Activated naive CD4-positive, alpha-beta T cell treated with anti-CD3 and anti-CD28 coated beads for 36 hours (primary cell): ENCODE results near the gene ADAMTSL1. TPM values are rescaled to one million over a fixed set of nuclear protein-coding genes. Genes with fewer than 3 reads are reported as not detected.

Experiments
- CTCF ChIA-PET: fragments of 350-600 bp; sonication (Branson Sonifier 250); formaldehyde crosslinking; loops from one replicate; lab custom pipeline; 2021; ENCODE audit warnings: antibody characterized with exemption; lab: Charles Lee
- DNase-seq: peaks from one replicate; pipeline ENCODE4 v3.0.0-alpha.2; 2020
- H3K27ac Mint-ChIP-seq: one replicate; pipeline ENCODE4 v1.8.0; 2021; ENCODE audit warnings: mild to moderate bottlenecking, mixed read lengths
- H3K27me3 Mint-ChIP-seq: one replicate; pipeline ENCODE4 v1.8.0; 2021; ENCODE audit warnings: low read depth, mixed read lengths
- H3K36me3 Mint-ChIP-seq: one replicate; pipeline ENCODE4 v1.8.0; 2021; ENCODE audit warnings: low read depth, mixed read lengths
- H3K4me1 Mint-ChIP-seq: one replicate; pipeline ENCODE4 v1.8.0; 2021; ENCODE audit warnings: low read depth, mixed read lengths
- H3K4me3 Mint-ChIP-seq: one replicate; pipeline ENCODE4 v1.8.0; 2021; ENCODE audit warnings: mild to moderate bottlenecking, moderate library complexity, mixed read lengths
- H3K9me3 Mint-ChIP-seq: one replicate; pipeline ENCODE4 v1.8.0; 2021; ENCODE audit warnings: mixed read lengths
- intact Hi-C: fragments of 100-400 bp; cut with micrococcal nuclease; formaldehyde crosslinking; loops from one replicate; pipeline ENCODE4 v1.15.1; 2023
- total RNA-seq, 2 experiments: library from RNA; stranded (reverse); gene quantifications; one replicate each; pipeline ENCODE4 v1.2.3, GENCODE V29; 2021

ADAMTSL1 gene
- total RNA-seq, 2 experiments from 2014 or later: not detected

GRCh38 chr9:18847576-18848275 lies 373.8 kb downstream of the ADAMTSL1 start:
- Mint-ChIP-seq H3K27me3 (no peaks in the 10 kb centered on the region), H3K4me3 (no peak overlapping the region), H3K9me3 (peaks cover 1% of the 10 kb centered on the region), H3K36me3 (no peaks in the 10 kb centered on the region), H3K4me1 (no peaks in the 10 kb centered on the region), H3K27ac (no peak overlapping the region)
- intact Hi-C loops: no loop called here
- CTCF ChIA-PET: no interaction called here
- DNase-seq: no peak

GRCh38 chr9:18848657-18849056 lies 374.7 kb downstream of the ADAMTSL1 start:
- peaks cover under 1% of the 10 kb centered on the region for H3K9me3 Mint-ChIP-seq
- CTCF ChIA-PET: no interaction called here
- H3K4me3 Mint-ChIP-seq: no peak overlapping the region
- no peak for DNase-seq
- intact Hi-C loops: no loop called here
- H3K36me3 Mint-ChIP-seq: no peaks in the 10 kb centered on the region
- H3K27me3 Mint-ChIP-seq: no peaks in the 10 kb centered on the region
- no peaks in the 10 kb centered on the region for H3K4me1 Mint-ChIP-seq
- H3K27ac Mint-ChIP-seq: no peak overlapping the region

- no peaks in the 10 kb centered on the region for H3K36me3 Mint-ChIP-seq
- H3K4me3 Mint-ChIP-seq: no peak overlapping the region
- CTCF ChIA-PET: no interaction called here
- no peaks in the 10 kb centered on the region for H3K9me3 Mint-ChIP-seq
- no peak overlapping the region for H3K27ac Mint-ChIP-seq
- DNase-seq: no peak
- no peaks in the 10 kb centered on the region for H3K27me3 Mint-ChIP-seq
- H3K4me1 Mint-ChIP-seq: no peaks in the 10 kb centered on the region
- intact Hi-C loops: no loop called here
These were observed 375.3 kb downstream of the ADAMTSL1 start for GRCh38 chr9:18849270-18849669.

- Mint-ChIP-seq H3K27ac (no peak overlapping the region), H3K4me1 (no peaks in the 10 kb centered on the region), H3K9me3 (no peaks in the 10 kb centered on the region), H3K27me3 (no peaks in the 10 kb centered on the region), H3K4me3 (no peak overlapping the region), H3K36me3 (no peaks in the 10 kb centered on the region)
- intact Hi-C loops: no loop called here
- CTCF ChIA-PET: no interaction called here
- DNase-seq: no peak
These were observed 376.1 kb downstream of the ADAMTSL1 start for GRCh38 chr9:18849890-18850677.

- H3K4me3 Mint-ChIP-seq: no peak overlapping the region
- H3K27ac Mint-ChIP-seq: no peak overlapping the region
- H3K27me3 Mint-ChIP-seq: no peaks in the 10 kb centered on the region
- no peaks in the 10 kb centered on the region for H3K9me3 Mint-ChIP-seq
- CTCF ChIA-PET: no interaction called here
- H3K36me3 Mint-ChIP-seq: no peaks in the 10 kb centered on the region
- intact Hi-C loops: no loop called here
- H3K4me1 Mint-ChIP-seq: no peaks in the 10 kb centered on the region
- DNase-seq: no peak
These were observed 377.3 kb downstream of the ADAMTSL1 start for GRCh38 chr9:18851069-18851795.

GRCh38 chr9:18855656-18856055 lies 381.7 kb downstream of the ADAMTSL1 start:
- intact Hi-C loops: no loop called here
- Mint-ChIP-seq H3K27ac (no peak overlapping the region), H3K4me1 (no peaks in the 10 kb centered on the region), H3K36me3 (no peaks in the 10 kb centered on the region), H3K27me3 (peaks cover 2% of the 10 kb centered on the region), H3K9me3 (no peaks in the 10 kb centered on the region), H3K4me3 (no peak overlapping the region)
- no peak for DNase-seq
- CTCF ChIA-PET: no interaction called here

GRCh38 chr9:18857334-18857733 lies 383.4 kb downstream of the ADAMTSL1 start:
- CTCF ChIA-PET: no interaction called here
- H3K4me3 Mint-ChIP-seq: no peak overlapping the region
- peaks cover 2% of the 10 kb centered on the region for H3K27me3 Mint-ChIP-seq
- H3K27ac Mint-ChIP-seq: no peak overlapping the region
- H3K9me3 Mint-ChIP-seq: no peaks in the 10 kb centered on the region
- intact Hi-C loops: no loop called here
- H3K36me3 Mint-ChIP-seq: no peaks in the 10 kb centered on the region
- no peak for DNase-seq
- H3K4me1 Mint-ChIP-seq: no peaks in the 10 kb centered on the region

GRCh38 chr9:18857769-18858168 lies 383.8 kb downstream of the ADAMTSL1 start:
- intact Hi-C loops: no loop called here

GRCh38 chr9:18861609-18862544 lies 387.9 kb downstream of the ADAMTSL1 start:
- intact Hi-C loops: no loop called here
- peaks cover 2% of the 10 kb centered on the region for H3K27me3 Mint-ChIP-seq

More at GRCh38 chr9:18857769-18858168, 383.8 kb downstream of the ADAMTSL1 start:
- peaks cover 2% of the 10 kb centered on the region for H3K27me3 Mint-ChIP-seq
- no peaks in the 10 kb centered on the region for H3K36me3 Mint-ChIP-seq
- no peak overlapping the region for H3K4me3 Mint-ChIP-seq
- CTCF ChIA-PET: no interaction called here
- no peak overlapping the region for H3K27ac Mint-ChIP-seq
- no peaks in the 10 kb centered on the region for H3K4me1 Mint-ChIP-seq
- DNase-seq: no peak
- H3K9me3 Mint-ChIP-seq: no peaks in the 10 kb centered on the region

GRCh38 chr9:18863791-18864190 lies 389.8 kb downstream of the ADAMTSL1 start:
- Mint-ChIP-seq H3K27ac (no peak overlapping the region), H3K27me3 (no peaks in the 10 kb centered on the region), H3K4me3 (no peak overlapping the region), H3K36me3 (no peaks in the 10 kb centered on the region), H3K9me3 (no peaks in the 10 kb centered on the region), H3K4me1 (no peaks in the 10 kb centered on the region)
- no peak for DNase-seq
- intact Hi-C loops: no loop called here
- CTCF ChIA-PET: interaction anchor here (0.6 kb wide), 1 partner anchor 573 kb away, joined by 3 read pairs; no protein-coding TSS in a partner anchor

More at GRCh38 chr9:18861609-18862544, 387.9 kb downstream of the ADAMTSL1 start:
- no peak for DNase-seq
- Mint-ChIP-seq H3K36me3 (no peaks in the 10 kb centered on the region), H3K9me3 (no peaks in the 10 kb centered on the region), H3K27ac (no peak overlapping the region), H3K4me1 (no peaks in the 10 kb centered on the region), H3K4me3 (no peak overlapping the region)
- CTCF ChIA-PET: no interaction called here

- H3K9me3 Mint-ChIP-seq: peaks cover under 1% of the 10 kb centered on the region
- intact Hi-C loops: no loop called here
- H3K36me3 Mint-ChIP-seq: no peaks in the 10 kb centered on the region
- no peaks in the 10 kb centered on the region for H3K27me3 Mint-ChIP-seq
- DNase-seq: no peak
- H3K27ac Mint-ChIP-seq: no peak overlapping the region
- H3K4me3 Mint-ChIP-seq: no peak overlapping the region
- H3K4me1 Mint-ChIP-seq: no peaks in the 10 kb centered on the region
- CTCF ChIA-PET: no interaction called here
These were observed 390.6 kb downstream of the ADAMTSL1 start for GRCh38 chr9:18864516-18864915.

- H3K36me3 Mint-ChIP-seq: no peaks in the 10 kb centered on the region
- DNase-seq: no peak
- no peaks in the 10 kb centered on the region for H3K4me1 Mint-ChIP-seq
- no peak overlapping the region for H3K27ac Mint-ChIP-seq
- H3K4me3 Mint-ChIP-seq: no peak overlapping the region
- intact Hi-C loops: no loop called here
- H3K27me3 Mint-ChIP-seq: no peaks in the 10 kb centered on the region
- CTCF ChIA-PET: no interaction called here
- H3K9me3 Mint-ChIP-seq: peaks cover 5% of the 10 kb centered on the region
These were observed 391.6 kb downstream of the ADAMTSL1 start for GRCh38 chr9:18865542-18865941.
